Endodermal cell (in vitro differentiated cells): ENCODE data around the gene MTMR12. TPM values are rescaled to one million over a fixed set of nuclear protein-coding genes. Genes with fewer than 3 reads are reported as not detected.

Source experiments
- DNase-seq: peaks from one replicate; pipeline ENCODE4 v3.0.0-alpha.2; 2017
- H3K27ac ChIP-seq: 2 replicates; pipeline ENCODE4 v1.5.1; 2013; ENCODE audit warnings: mild to moderate bottlenecking, low read depth, low read length, moderate library complexity
- H3K27me3 ChIP-seq: 2 replicates; pipeline ENCODE4 v1.6.1; 2013; ENCODE audit warnings: mild to moderate bottlenecking, low read length, moderate library complexity; ENCODE audit not compliant: insufficient read depth, control insufficient read depth, poor library complexity, severe bottlenecking
- H3K36me3 ChIP-seq: 2 replicates; pipeline ENCODE4 v1.7.0; 2013; ENCODE audit warnings: mild to moderate bottlenecking, low read length, moderate library complexity; ENCODE audit not compliant: control insufficient read depth, insufficient read depth
- H3K4me1 ChIP-seq: one replicate; pipeline ENCODE4 v1.7.0; 2013; ENCODE audit warnings: low read length; ENCODE audit not compliant: control insufficient read depth, insufficient read depth
- H3K4me3 ChIP-seq: 2 replicates; pipeline ENCODE4 v1.5.1; 2013; ENCODE audit warnings: mild to moderate bottlenecking, low read length, moderate library complexity
- H3K9ac ChIP-seq: 2 replicates; pipeline ENCODE4 v1.6.1; 2013; ENCODE audit warnings: mild to moderate bottlenecking, low read length, moderate library complexity; ENCODE audit not compliant: poor library complexity, severe bottlenecking; ENCODE audit errors: extremely low read depth
- H3K9me3 ChIP-seq: 2 replicates; pipeline ENCODE4 v1.6.1; 2013; ENCODE audit warnings: mild to moderate bottlenecking, low read length, moderate library complexity; ENCODE audit not compliant: control insufficient read depth
- H3K27ac Mint-ChIP-seq: 2 replicates; pipeline ENCODE4 v1.8.0; 2020; ENCODE audit warnings: mixed read lengths
- H3K27me3 Mint-ChIP-seq: 2 replicates; pipeline ENCODE4 v1.8.0; 2021; ENCODE audit warnings: mild to moderate bottlenecking, mixed read lengths; ENCODE audit not compliant: insufficient read depth
- H3K36me3 Mint-ChIP-seq: 2 replicates; pipeline ENCODE4 v1.8.0; 2020; ENCODE audit warnings: low read depth, mixed read lengths
- H3K4me1 Mint-ChIP-seq: 2 replicates; pipeline ENCODE4 v1.8.0; 2020; ENCODE audit warnings: mixed read lengths
- H3K4me3 Mint-ChIP-seq: 2 replicates; pipeline ENCODE4 v1.8.0; 2020; ENCODE audit warnings: mild to moderate bottlenecking, moderate library complexity, mixed read lengths
- H3K9me3 Mint-ChIP-seq: 2 replicates; pipeline ENCODE4 v1.8.0; 2020; ENCODE audit warnings: mild to moderate bottlenecking, mixed read lengths
- CTCF ChIP-seq: fragments of 200-600 bp; sonication (generic); conservative IDR thresholded peaks from 2 replicates; pipeline ENCODE4 v1.5.0; 2021; ENCODE audit warnings: antibody characterized with exemption, mild to moderate bottlenecking
- WGBS, 2 experiments: methylation state at CpG; one replicate each; pipeline versions ENCODE4 v1.1.5 to v1.1.7; 2013; ENCODE audit warnings: missing lambda C conversion rate in 2 of 2, mixed read lengths in 1 of 2; ENCODE audit not compliant: insufficient coverage in 1 of 2, insufficient read length in 1 of 2; 5-methylcytosine and 5-hydroxymethylcytosine counted together
- total RNA-seq, 2 donors: library from RNA; stranded (reverse); fragmentation: NEBNext Ultra II Directional in 1 of 2; extraction: Animal tissue kit (Norgen Biotek cat#: 25700) in 1 of 2; gene quantifications; 2 replicates in 1 of 2; 3 replicates in 1 of 2; pipeline ENCODE4 v1.2.1, GENCODE V29; 2021

Gene MTMR12
- total RNA-seq, 2 donors from 2014 or later = 32.7 to 33.3 TPM

DNA sequence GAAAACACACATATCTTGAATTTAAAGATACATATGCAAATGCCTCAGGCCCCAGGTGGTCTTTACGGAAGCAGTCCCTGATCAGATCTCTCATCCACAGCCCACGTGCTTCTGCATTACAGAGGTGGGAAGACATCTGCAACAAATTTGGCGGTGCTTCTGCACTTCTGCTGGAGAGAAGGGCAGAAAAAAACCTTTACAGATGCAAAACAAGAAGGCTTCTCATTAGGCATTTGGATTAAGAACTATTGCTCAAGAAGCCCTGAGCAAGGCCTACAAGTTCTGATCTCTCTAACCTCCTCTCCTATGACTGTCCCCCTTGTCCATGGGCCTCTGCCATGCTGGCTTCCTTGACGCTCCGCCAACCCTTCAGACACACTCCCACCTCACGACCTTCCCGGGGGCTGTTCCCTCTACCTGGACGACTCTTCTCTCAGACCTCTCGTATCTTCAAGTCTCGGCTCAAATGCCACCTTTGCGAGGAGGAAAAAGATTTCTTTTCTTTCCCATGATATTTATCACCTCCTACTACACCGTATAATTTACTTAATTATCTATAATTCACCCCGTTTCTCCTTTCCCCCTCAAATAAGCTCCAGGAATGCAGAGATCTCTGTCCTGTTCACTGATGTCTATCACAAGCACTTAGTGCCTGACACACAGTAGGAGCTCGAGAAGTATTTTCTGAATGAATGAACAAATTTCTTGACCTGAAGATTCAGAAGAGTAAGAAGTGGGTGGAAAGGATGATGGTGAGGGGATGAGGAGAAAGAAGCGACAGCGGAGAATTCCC lies 1.1 kb downstream of the MTMR12 start:
- peaks cover 4% of the 10 kb centered on the region for H3K36me3 ChIP-seq
- no peaks in the 10 kb centered on the region for H3K4me1 ChIP-seq
- Mint-ChIP-seq H3K9me3 (no peaks in the 10 kb centered on the region), H3K4me3 (peak overlapping the region; percentile 70), H3K27ac (peak overlapping the region; percentile 73), H3K36me3 (peaks cover 18% of the 10 kb centered on the region), H3K27me3 (peaks cover 1% of the 10 kb centered on the region), H3K4me1 (peaks cover 16% of the 10 kb centered on the region)
- H3K27ac ChIP-seq = no peak overlapping the region
- H3K9me3 ChIP-seq = no peaks in the 10 kb centered on the region
- peak overlapping the region; percentile 72 for H3K9ac ChIP-seq
- DNase-seq = no peak
- no peaks in the 10 kb centered on the region for H3K27me3 ChIP-seq
- 20 to 32% methylated on average over 14 to 16 of the region's 16 CpGs for WGBS, 2 experiments
- TF ChIP-seq CTCF = no peak
- peak overlapping the region; percentile 89 for H3K4me3 ChIP-seq

DNA sequence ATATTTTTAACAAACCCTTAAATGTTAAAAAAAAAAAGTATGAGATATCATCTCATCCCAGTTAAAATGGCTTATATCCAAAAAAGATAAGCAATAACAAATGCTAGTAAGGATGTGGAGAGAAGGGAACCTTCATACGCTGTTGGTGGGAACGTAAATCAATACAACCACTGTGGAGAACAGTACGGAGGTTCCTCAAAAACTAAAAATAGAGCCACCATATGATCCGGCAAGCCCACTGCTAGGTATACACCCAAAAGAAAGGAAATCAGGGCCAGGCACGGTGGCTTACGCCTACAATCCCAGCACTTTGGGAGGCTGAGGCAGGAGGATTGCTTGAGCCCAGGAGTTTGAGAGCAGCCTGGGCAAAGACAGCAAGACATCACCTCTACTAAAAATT lies 3.0 kb downstream of the MTMR12 start:
- no peak for TF ChIP-seq CTCF
- Histone ChIP-seq H3K4me3 (no peak overlapping the region), H3K27me3 (no peaks in the 10 kb centered on the region), H3K27ac (no peak overlapping the region), H3K9ac (no peak overlapping the region), H3K9me3 (no peaks in the 10 kb centered on the region), H3K36me3 (peaks cover 4% of the 10 kb centered on the region), H3K4me1 (no peaks in the 10 kb centered on the region)
- H3K27ac Mint-ChIP-seq = no peak overlapping the region
- DNase-seq = no peak
- no peaks in the 10 kb centered on the region for H3K9me3 Mint-ChIP-seq
- peaks cover 22% of the 10 kb centered on the region for H3K36me3 Mint-ChIP-seq
- no peaks in the 10 kb centered on the region for H3K27me3 Mint-ChIP-seq
- 92 to 95% methylated on average over 4 to 6 of the region's 6 CpGs for WGBS, 2 experiments
- peaks cover 16% of the 10 kb centered on the region for H3K4me1 Mint-ChIP-seq
- no peak overlapping the region for H3K4me3 Mint-ChIP-seq

DNA sequence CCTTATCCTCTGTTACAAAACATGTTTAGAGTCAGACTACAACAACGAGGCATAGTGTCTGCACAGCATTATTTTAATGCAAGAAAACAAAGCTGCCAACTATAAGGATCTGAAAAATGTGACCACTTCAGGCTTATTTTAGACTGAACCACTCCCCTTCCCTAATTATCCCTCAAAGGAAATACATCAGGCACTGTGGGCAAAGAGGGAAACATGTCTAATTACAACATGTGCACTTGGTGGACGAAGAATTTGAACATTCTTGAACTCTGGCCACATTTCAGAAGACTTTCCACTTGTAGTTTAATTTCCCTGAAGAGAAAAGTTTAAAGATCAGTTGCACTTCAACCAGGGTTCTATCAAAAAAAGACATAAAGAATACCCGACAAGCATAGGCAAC lies 3.8 kb downstream of the MTMR12 start:
- no peaks in the 10 kb centered on the region for H3K27me3 Mint-ChIP-seq
- no peak overlapping the region for H3K27ac Mint-ChIP-seq
- no peaks in the 10 kb centered on the region for H3K9me3 ChIP-seq

More for the DNA sequence above, 3.8 kb downstream of the MTMR12 start:
- H3K27ac ChIP-seq = no peak overlapping the region
- H3K4me1 ChIP-seq = no peaks in the 10 kb centered on the region
- H3K9ac ChIP-seq = no peak overlapping the region
- Mint-ChIP-seq H3K4me1 (peaks cover 16% of the 10 kb centered on the region), H3K9me3 (no peaks in the 10 kb centered on the region), H3K4me3 (no peak overlapping the region), H3K36me3 (peaks cover 22% of the 10 kb centered on the region)
- H3K4me3 ChIP-seq = no peak overlapping the region
- no peak for DNase-seq
- H3K36me3 ChIP-seq = peaks cover 4% of the 10 kb centered on the region
- H3K27me3 ChIP-seq = no peaks in the 10 kb centered on the region
- TF ChIP-seq CTCF = no peak
- 93 to 94% methylated on average over 2 to 3 of the region's 3 CpGs for WGBS, 2 experiments
